Mesenchymal stem cell (in vitro differentiated cells and primary cell): Measurements from ENCODE around the gene OR11H12. TPM values are rescaled to one million over a fixed set of nuclear protein-coding genes. Genes with fewer than 3 reads are reported as not detected.
"Not testable (repeated sequence)": the region's sequence is repeated elsewhere in the genome, so short reads cannot be mapped to it uniquely, and the experiment has no call there.

Source experiments
- DNase-seq: peaks from one replicate; pipeline ENCODE4 v3.0.0-alpha.2; 2013
- H2AFZ ChIP-seq: one replicate; pipeline ENCODE4 v1.6.1; 2013; ENCODE audit warnings: low read depth, mild to moderate bottlenecking, control low read depth, inconsistent platforms, low read length, moderate library complexity
- H2AK5ac ChIP-seq: 2 replicates; pipeline ENCODE4 v1.6.1; 2013; ENCODE audit warnings: low read length, moderate library complexity, mild to moderate bottlenecking, inconsistent platforms; ENCODE audit not compliant: severe bottlenecking
- H2BK120ac ChIP-seq: one replicate; pipeline ENCODE4 v1.6.1; 2013; ENCODE audit warnings: low read depth, mild to moderate bottlenecking, inconsistent platforms, low read length, moderate library complexity
- H2BK12ac ChIP-seq, 2 experiments: one replicate each; pipeline ENCODE4 v1.6.1; 2013; ENCODE audit warnings: inconsistent platforms in 2 of 2, low read length in 2 of 2, mild to moderate bottlenecking in 2 of 2, moderate library complexity in 2 of 2, control low read depth in 1 of 2
- H2BK15ac ChIP-seq: one replicate; pipeline ENCODE4 v1.6.1; 2013; ENCODE audit warnings: mild to moderate bottlenecking, low read depth, inconsistent platforms; ENCODE audit not compliant: poor library complexity, severe bottlenecking
- H2BK5ac ChIP-seq: 2 replicates; pipeline ENCODE4 v1.6.1; 2013; ENCODE audit warnings: low read depth, mild to moderate bottlenecking, low read length, control low read depth, inconsistent platforms; ENCODE audit not compliant: poor library complexity, severe bottlenecking
- H3K14ac ChIP-seq, 2 experiments: one replicate each; pipeline ENCODE4 v1.6.1; 2013; ENCODE audit warnings: inconsistent platforms in 2 of 2, low read length in 2 of 2, control low read depth in 1 of 2, mild to moderate bottlenecking in 1 of 2, moderate library complexity in 1 of 2
- H3K18ac ChIP-seq, 2 experiments: one replicate each; pipeline ENCODE4 v1.6.1; 2013; ENCODE audit warnings: inconsistent platforms in 2 of 2, low read length in 2 of 2, control low read depth in 1 of 2, low read depth in 1 of 2, mild to moderate bottlenecking in 1 of 2
- H3K23ac ChIP-seq, 2 experiments: one replicate each; pipeline ENCODE4 v1.6.1; 2013; ENCODE audit warnings: inconsistent platforms in 2 of 2, low read length in 2 of 2, mild to moderate bottlenecking in 2 of 2, moderate library complexity in 2 of 2, control low read depth in 1 of 2
- H3K27ac ChIP-seq: 2 replicates; pipeline ENCODE4 v1.5.1; 2013; ENCODE audit warnings: mild to moderate bottlenecking, moderate library complexity, low read length, control low read depth, inconsistent platforms; ENCODE audit not compliant: poor library complexity, severe bottlenecking
- H3K27me3 ChIP-seq, 2 experiments: 2 replicates each; pipeline versions ENCODE4 v1.6.1 to v1.7.0; 2013; ENCODE audit warnings: low read length in 2 of 2, mild to moderate bottlenecking in 2 of 2, moderate library complexity in 2 of 2, control low read depth in 1 of 2, inconsistent platforms in 1 of 2; ENCODE audit not compliant: control insufficient read depth in 1 of 2, insufficient read depth in 1 of 2
- H3K36me3 ChIP-seq, 2 experiments: 2 replicates each; pipeline versions ENCODE4 v1.6.1 to v1.7.0; 2013; ENCODE audit warnings: low read length in 2 of 2, control low read depth in 1 of 2, inconsistent platforms in 1 of 2, low read depth in 1 of 2, mild to moderate bottlenecking in 1 of 2; ENCODE audit not compliant: insufficient read depth in 2 of 2, control insufficient read depth in 1 of 2
- H3K4ac ChIP-seq, 2 experiments: one replicate each; pipeline ENCODE4 v1.6.1; 2013; ENCODE audit warnings: inconsistent platforms in 2 of 2, low read length in 2 of 2, mild to moderate bottlenecking in 2 of 2, moderate library complexity in 2 of 2, control low read depth in 1 of 2, low read depth in 1 of 2
- H3K4me1 ChIP-seq: 2 replicates; pipeline ENCODE4 v1.6.1; 2013; ENCODE audit warnings: low read depth, low read length, control low read depth; ENCODE audit not compliant: control insufficient read depth, insufficient read depth
- H3K4me2 ChIP-seq: 2 replicates; pipeline ENCODE4 v1.6.1; 2013; ENCODE audit warnings: low read length, mild to moderate bottlenecking, inconsistent platforms; ENCODE audit not compliant: poor library complexity, severe bottlenecking
- H3K4me3 ChIP-seq, 2 experiments: 2 replicates each; pipeline versions ENCODE4 v1.5.1 to v1.7.0; 2013; ENCODE audit warnings: low read length in 2 of 2, mild to moderate bottlenecking in 2 of 2, control low read depth in 1 of 2, low read depth in 1 of 2; ENCODE audit not compliant: insufficient read depth in 1 of 2
- H3K79me1 ChIP-seq: replicated peaks from 2 replicates; pipeline ENCODE4 v1.6.1; 2013; ENCODE audit warnings: mild to moderate bottlenecking, control low read depth, low read length, inconsistent platforms; ENCODE audit not compliant: poor library complexity, severe bottlenecking
- H3K9ac ChIP-seq: 2 replicates; pipeline ENCODE4 v1.7.0; 2013; ENCODE audit warnings: mild to moderate bottlenecking, low read length, moderate library complexity
- H3K9me3 ChIP-seq: 2 replicates; pipeline ENCODE4 v1.7.0; 2013; ENCODE audit warnings: mild to moderate bottlenecking, low read length; ENCODE audit not compliant: control insufficient read depth
- H4K8ac ChIP-seq: one replicate; pipeline ENCODE4 v1.6.1; 2013; ENCODE audit warnings: inconsistent platforms, mild to moderate bottlenecking, low read length, moderate library complexity
- H4K91ac ChIP-seq: one replicate; pipeline ENCODE4 v1.6.1; 2013; ENCODE audit warnings: mild to moderate bottlenecking, low read length, inconsistent platforms
- WGBS: methylation state at CpG from one replicate; pipeline ENCODE4 v1.1.7; 2013; ENCODE audit warnings: mixed read lengths; 5-methylcytosine and 5-hydroxymethylcytosine counted together
- polyA plus RNA-seq, 2 experiments: library from polyadenylated mRNA; stranded (reverse); fragments of 200-250 nt; gene quantifications; one replicate each; pipeline ENCODE4 v1.2.3, GENCODE V29; 2013

Gene OR11H12
- not detected for polyA plus RNA-seq (2013, experiment 1 of 2)
- polyA plus RNA-seq (2013, experiment 2 of 2), result not detected

GRCh38 chr14:18600817-18601216 lies at the start of gene OR11H12:
Gene OR11H12 (plus strand): TSS chr14:18601117. CDS start chr14:18601117, 0 bp downstream.
- not testable (repeated sequence) for H3K27ac ChIP-seq, H2BK5ac ChIP-seq, H3K4ac ChIP-seq, H2BK15ac ChIP-seq, H2BK12ac ChIP-seq, H3K23ac ChIP-seq, H4K8ac ChIP-seq, H3K18ac ChIP-seq, H3K4me2 ChIP-seq, DNase-seq, H4K91ac ChIP-seq, H2AFZ ChIP-seq, H3K4me1 ChIP-seq, H3K36me3 ChIP-seq, H3K4me3 ChIP-seq, H3K27me3 ChIP-seq, H3K9ac ChIP-seq, H3K14ac ChIP-seq, H3K9me3 ChIP-seq, H2AK5ac ChIP-seq, H2BK120ac ChIP-seq, H3K79me1 ChIP-seq
- no CpG with 5 or more reads among the region's 3 CpGs for WGBS

- H3K4me1 ChIP-seq, H2AFZ ChIP-seq, H2BK5ac ChIP-seq, H4K8ac ChIP-seq, H3K27ac ChIP-seq, DNase-seq, H3K14ac ChIP-seq, H3K18ac ChIP-seq, H4K91ac ChIP-seq, H3K79me1 ChIP-seq, H3K4me2 ChIP-seq, H2AK5ac ChIP-seq, H2BK120ac ChIP-seq, H3K27me3 ChIP-seq, H3K23ac ChIP-seq, H3K9me3 ChIP-seq, H3K4me3 ChIP-seq, H2BK15ac ChIP-seq, H3K9ac ChIP-seq, H3K4ac ChIP-seq, H3K36me3 ChIP-seq, H2BK12ac ChIP-seq: not testable (repeated sequence)
- 100% methylated on average over 3 of the region's 31 CpGs for WGBS
Observed at GRCh38 chr14:18582908-18583307, 18.0 kb upstream of the OR11H12 start.

- not testable (repeated sequence) for H3K18ac ChIP-seq, H2BK15ac ChIP-seq, H3K36me3 ChIP-seq, H3K4me2 ChIP-seq, H2BK5ac ChIP-seq, H3K79me1 ChIP-seq, H4K8ac ChIP-seq, H3K9me3 ChIP-seq, H3K4ac ChIP-seq, H2AK5ac ChIP-seq, DNase-seq, H3K4me1 ChIP-seq, H2BK12ac ChIP-seq, H3K27ac ChIP-seq, H3K27me3 ChIP-seq, H2AFZ ChIP-seq, H3K23ac ChIP-seq, H3K14ac ChIP-seq, H4K91ac ChIP-seq, H3K4me3 ChIP-seq, H3K9ac ChIP-seq, H2BK120ac ChIP-seq
- no CpG with 5 or more reads among the region's 32 CpGs for WGBS
Observed at GRCh38 chr14:18626610-18627213, 25.8 kb downstream of the OR11H12 start.

- not testable (repeated sequence) for H3K4me2 ChIP-seq, H3K79me1 ChIP-seq, H4K91ac ChIP-seq, DNase-seq, H2AK5ac ChIP-seq, H3K27me3 ChIP-seq, H3K4me1 ChIP-seq, H3K23ac ChIP-seq, H2BK12ac ChIP-seq, H3K14ac ChIP-seq, H2BK15ac ChIP-seq, H3K4ac ChIP-seq, H3K36me3 ChIP-seq, H2BK5ac ChIP-seq, H2BK120ac ChIP-seq, H3K4me3 ChIP-seq, H3K27ac ChIP-seq, H4K8ac ChIP-seq, H3K9ac ChIP-seq, H3K9me3 ChIP-seq, H3K18ac ChIP-seq, H2AFZ ChIP-seq
- no CpG with 5 or more reads among the region's 11 CpGs for WGBS
Observed at GRCh38 chr14:18636066-18636465, 35.1 kb downstream of the OR11H12 start.
